Trophoblast cell (in vitro differentiated cells and primary cell): ENCODE results near the gene B3GNT5.

Experiments used
- DNase-seq, 2 donors: peaks; one replicate each; pipeline ENCODE4 v3.0.0-alpha.2; 2016
- H2AFZ ChIP-seq: 2 replicates; pipeline ENCODE4 v1.6.1; 2013; ENCODE audit warnings: low read length, moderate library complexity, mild to moderate bottlenecking; ENCODE audit not compliant: insufficient read depth, poor library complexity
- H2AK5ac ChIP-seq: 2 replicates; pipeline ENCODE4 v1.6.1; 2013; ENCODE audit warnings: mild to moderate bottlenecking, low read length
- H2BK120ac ChIP-seq: 2 replicates; pipeline ENCODE4 v1.6.1; 2013; ENCODE audit warnings: low read length, mild to moderate bottlenecking, moderate library complexity; ENCODE audit not compliant: insufficient read depth, poor library complexity
- H2BK12ac ChIP-seq: 2 replicates; pipeline ENCODE4 v1.6.1; 2013; ENCODE audit warnings: mild to moderate bottlenecking, low read length, moderate library complexity
- H2BK5ac ChIP-seq: 2 replicates; pipeline ENCODE4 v1.6.1; 2013; ENCODE audit warnings: low read length, low read depth, moderate library complexity, mild to moderate bottlenecking; ENCODE audit not compliant: poor library complexity
- H3K14ac ChIP-seq: 2 replicates; pipeline ENCODE4 v1.6.1; 2013; ENCODE audit warnings: mild to moderate bottlenecking, low read length
- H3K18ac ChIP-seq: 2 replicates; pipeline ENCODE4 v1.6.1; 2013; ENCODE audit warnings: mild to moderate bottlenecking, low read length
- H3K23ac ChIP-seq: 2 replicates; pipeline ENCODE4 v1.6.1; 2013; ENCODE audit warnings: low read length
- H3K27ac ChIP-seq: 2 replicates; pipeline ENCODE4 v1.5.1; 2013; ENCODE audit warnings: low read depth, mild to moderate bottlenecking, inconsistent platforms, low read length, moderate library complexity
- H3K27me3 ChIP-seq: 2 replicates; pipeline ENCODE4 v1.6.1; 2013; ENCODE audit warnings: inconsistent platforms, mild to moderate bottlenecking, low read length, moderate library complexity; ENCODE audit not compliant: insufficient read depth
- H3K36me3 ChIP-seq, 2 experiments: 1 replicate in 1 of 2; 2 replicates in 1 of 2; pipeline ENCODE4 v1.6.1; 2013; ENCODE audit warnings: low read length in 2 of 2, mild to moderate bottlenecking in 2 of 2, moderate library complexity in 1 of 2; ENCODE audit not compliant: insufficient read depth in 2 of 2, control insufficient read depth in 1 of 2
- H3K4ac ChIP-seq: 2 replicates; pipeline ENCODE4 v1.6.1; 2013; ENCODE audit warnings: low read depth, mild to moderate bottlenecking, low read length, moderate library complexity
- H3K4me1 ChIP-seq, 2 experiments: 1 replicate in 1 of 2; 2 replicates in 1 of 2; pipeline ENCODE4 v1.6.1; 2013; ENCODE audit warnings: low read length in 2 of 2, mild to moderate bottlenecking in 2 of 2, moderate library complexity in 1 of 2; ENCODE audit not compliant: insufficient read depth in 2 of 2, control insufficient read depth in 1 of 2
- H3K4me2 ChIP-seq: 2 replicates; pipeline ENCODE4 v1.6.1; 2013; ENCODE audit warnings: inconsistent platforms, mild to moderate bottlenecking, low read length, moderate library complexity
- H3K4me3 ChIP-seq: 2 replicates; pipeline ENCODE4 v1.5.1; 2013; ENCODE audit warnings: mild to moderate bottlenecking, low read depth, low read length, inconsistent platforms
- H3K79me1 ChIP-seq: one replicate; pipeline ENCODE4 v1.6.1; 2013; ENCODE audit warnings: low read length
- H3K79me2 ChIP-seq: 2 replicates; pipeline ENCODE4 v1.6.1; 2013; ENCODE audit warnings: low read length, mild to moderate bottlenecking; ENCODE audit not compliant: control insufficient read depth, insufficient read depth, poor library complexity
- H3K9ac ChIP-seq: 2 replicates; pipeline ENCODE4 v1.6.1; 2013; ENCODE audit warnings: mild to moderate bottlenecking, low read length
- H3K9me3 ChIP-seq: 2 replicates; pipeline ENCODE4 v1.6.1; 2013; ENCODE audit warnings: low read depth, mild to moderate bottlenecking, control low read depth, inconsistent platforms, low read length; ENCODE audit not compliant: insufficient read depth
- H4K12ac ChIP-seq: 2 replicates; pipeline ENCODE4 v1.6.1; 2013; ENCODE audit warnings: low read depth, mild to moderate bottlenecking, low read length, moderate library complexity
- H4K8ac ChIP-seq: 2 replicates; pipeline ENCODE4 v1.6.1; 2013; ENCODE audit warnings: low read depth, mild to moderate bottlenecking, low read length, moderate library complexity
- H4K91ac ChIP-seq: one replicate; pipeline ENCODE4 v1.6.1; 2013; ENCODE audit warnings: low read depth, mild to moderate bottlenecking, low read length, moderate library complexity
- WGBS: extraction: QIAGEN DNeasy Blood & Tissue Kit; methylation state at CpG from one replicate; pipeline ENCODE4 v1.1.7; 2013; ENCODE audit warnings: missing lambda C conversion rate; ENCODE audit not compliant: insufficient read length, insufficient coverage; ENCODE audit errors: extremely low coverage; 5-methylcytosine and 5-hydroxymethylcytosine counted together

B3GNT5 gene

DNA sequence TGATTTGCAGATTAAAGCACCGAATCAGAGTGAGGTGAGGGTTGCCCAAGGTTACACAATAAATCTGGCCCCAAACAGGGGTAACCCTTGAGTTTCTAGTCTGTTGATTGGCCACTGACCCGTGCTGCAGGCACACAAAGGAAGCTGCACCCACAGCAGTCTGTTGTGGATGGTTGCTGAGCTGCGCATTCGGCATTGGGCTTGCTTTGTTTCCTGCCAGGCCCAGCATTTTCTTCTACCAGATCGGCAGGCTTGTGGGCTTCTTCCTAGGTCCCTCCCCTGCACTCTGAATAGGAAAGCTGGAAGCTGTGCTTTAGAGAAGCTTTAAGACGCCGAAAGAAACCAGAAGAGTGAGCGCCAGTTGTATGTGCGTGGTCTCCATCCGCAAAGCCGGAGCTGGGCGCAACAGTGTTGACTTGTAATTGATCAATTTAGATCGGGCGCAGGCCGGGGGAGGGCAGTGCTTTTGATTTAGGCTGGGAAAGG lies 12.1 kb downstream of the B3GNT5 start:
- Histone ChIP-seq H3K4me2 (no peak overlapping the region), H3K23ac (no peak overlapping the region), H3K4me1 (peaks cover 11 to 24% of the 10 kb centered on the region in 2 experiments), H2AFZ (no peak overlapping the region), H3K27ac (no peak overlapping the region), H3K9ac (no peak overlapping the region), H4K12ac (no peak overlapping the region), H4K91ac (no peak overlapping the region), H4K8ac (peak overlapping the region; percentile 46), H3K4ac (no peak overlapping the region), H2BK120ac (no peak overlapping the region), H3K79me2 (no peaks in the 10 kb centered on the region), H2BK5ac (no peak overlapping the region), H3K27me3 (no peaks in the 10 kb centered on the region), H3K9me3 (no peaks in the 10 kb centered on the region), H3K18ac (no peak overlapping the region), H2AK5ac (no peak overlapping the region), H3K79me1 (peaks cover 2% of the 10 kb centered on the region), H3K36me3 (peaks cover 2 to 3% of the 10 kb centered on the region in 2 experiments), H2BK12ac (no peak overlapping the region), H3K4me3 (no peak overlapping the region), H3K14ac (no peak overlapping the region)
- no CpG with 5 or more reads among the region's 15 CpGs for WGBS
- no peak for DNase-seq

DNA sequence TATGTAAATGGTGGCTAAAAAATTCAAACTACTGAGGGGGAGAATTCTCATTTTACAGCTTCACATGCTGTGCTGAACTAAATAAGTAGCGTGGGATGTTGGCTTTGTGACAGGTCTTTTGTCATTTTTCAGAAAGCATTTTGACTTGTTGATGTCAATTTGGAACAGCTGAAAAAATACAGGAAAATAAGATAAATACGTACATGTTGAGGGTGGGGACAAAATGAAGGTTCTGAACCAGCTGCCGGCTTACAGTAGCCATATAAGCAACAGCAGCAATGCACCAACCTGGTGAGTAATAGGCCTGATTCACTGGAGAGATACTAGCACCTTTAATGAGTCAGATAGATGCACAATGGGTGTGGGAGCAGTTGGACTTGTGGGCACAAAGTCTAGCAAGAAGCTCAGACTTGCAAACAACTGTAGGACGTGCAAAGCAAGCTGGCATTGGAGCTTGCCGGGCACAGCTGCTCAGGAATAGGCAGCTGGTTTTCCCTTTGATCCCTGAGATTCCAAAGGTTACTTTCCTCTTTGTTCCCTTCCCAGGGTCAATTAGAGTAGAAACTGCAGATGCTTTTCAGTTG lies 12.9 kb downstream of the B3GNT5 start:
- Histone ChIP-seq H3K14ac (no peak overlapping the region), H3K79me1 (peaks cover 2% of the 10 kb centered on the region), H4K8ac (no peak overlapping the region), H4K12ac (no peak overlapping the region), H3K4me1 (peaks cover 11 to 24% of the 10 kb centered on the region in 2 experiments), H3K36me3 (peaks cover 2 to 6% of the 10 kb centered on the region in 2 experiments), H3K23ac (no peak overlapping the region), H3K4me3 (no peak overlapping the region), H3K27ac (no peak overlapping the region), H4K91ac (no peak overlapping the region), H3K18ac (no peak overlapping the region), H3K9ac (no peak overlapping the region), H2BK5ac (no peak overlapping the region), H3K4me2 (no peak overlapping the region), H2AFZ (no peak overlapping the region), H3K4ac (no peak overlapping the region), H3K79me2 (no peaks in the 10 kb centered on the region), H3K9me3 (no peaks in the 10 kb centered on the region), H3K27me3 (no peaks in the 10 kb centered on the region), H2BK12ac (no peak overlapping the region), H2AK5ac (no peak overlapping the region), H2BK120ac (no peak overlapping the region)
- WGBS, result no CpG with 5 or more reads among the region's 5 CpGs
- peak; percentile 65 to 73 for DNase-seq

DNA sequence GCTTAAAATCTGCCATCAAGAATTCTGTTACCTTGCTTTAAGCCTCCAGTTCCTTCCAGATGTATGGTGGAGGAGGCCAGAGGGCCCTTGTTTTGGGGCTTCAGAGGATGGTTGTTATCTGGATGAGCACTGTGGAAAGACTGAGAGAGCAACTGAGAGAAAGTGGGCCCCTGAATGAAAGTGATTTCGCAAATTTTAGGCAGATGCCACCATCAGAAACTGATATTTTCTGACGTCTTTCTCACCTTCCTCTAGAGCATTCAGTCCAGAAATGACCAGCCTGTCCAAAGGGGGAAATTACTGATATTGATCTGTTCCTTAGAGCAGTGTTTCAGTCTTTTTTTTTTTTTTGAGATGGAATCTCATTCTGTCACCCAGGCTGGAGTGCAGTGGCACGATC lies 13.4 kb downstream of the B3GNT5 start:
- Histone ChIP-seq H3K79me1 (peaks cover 2% of the 10 kb centered on the region), H3K9me3 (no peaks in the 10 kb centered on the region), H2AFZ (no peak overlapping the region), H3K27ac (no peak overlapping the region), H3K4me2 (no peak overlapping the region), H3K14ac (no peak overlapping the region), H3K79me2 (no peaks in the 10 kb centered on the region), H3K4me1 (peaks cover 11 to 24% of the 10 kb centered on the region in 2 experiments), H3K9ac (no peak overlapping the region), H3K36me3 (peaks cover 2 to 6% of the 10 kb centered on the region in 2 experiments), H3K4ac (no peak overlapping the region), H2BK5ac (no peak overlapping the region), H4K12ac (no peak overlapping the region), H2BK12ac (no peak overlapping the region), H3K4me3 (no peak overlapping the region), H4K91ac (no peak overlapping the region), H2AK5ac (no peak overlapping the region), H4K8ac (no peak overlapping the region), H2BK120ac (no peak overlapping the region), H3K23ac (no peak overlapping the region), H3K18ac (no peak overlapping the region), H3K27me3 (no peaks in the 10 kb centered on the region)
- WGBS, result no CpG with 5 or more reads among the region's 3 CpGs
- no peak for DNase-seq

DNA sequence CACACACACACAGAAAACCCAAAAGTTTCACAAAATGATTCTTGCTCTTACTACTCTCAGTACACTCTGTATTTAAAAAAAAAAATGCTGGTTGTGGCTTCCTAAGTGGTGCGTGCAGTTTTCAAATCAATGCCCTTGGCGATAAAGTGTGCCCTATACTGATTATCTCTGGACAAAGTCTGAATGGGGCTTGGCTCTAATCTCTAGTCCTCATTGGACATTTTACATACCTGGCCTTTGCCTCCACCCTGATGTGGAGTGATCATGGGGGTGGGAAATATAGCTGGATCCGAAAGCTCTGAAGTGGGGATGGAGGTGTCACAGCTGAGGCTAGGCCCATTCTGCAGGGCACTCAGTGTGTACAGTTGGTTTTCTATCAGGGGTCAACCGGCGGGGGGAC lies 14.1 kb downstream of the B3GNT5 start:
- no CpG with 5 or more reads among the region's 5 CpGs for WGBS
- H4K91ac ChIP-seq, result no peak overlapping the region
- no peaks in the 10 kb centered on the region for H3K79me2 ChIP-seq
- H3K79me1 ChIP-seq, result peaks cover 2% of the 10 kb centered on the region
- H2BK12ac ChIP-seq, result no peak overlapping the region
- no peak overlapping the region for H3K23ac ChIP-seq
- no peak overlapping the region for H3K4me2 ChIP-seq
- no peak overlapping the region for H4K8ac ChIP-seq
- H3K4ac ChIP-seq, result no peak overlapping the region
- H3K4me3 ChIP-seq, result no peak overlapping the region
- no peaks in the 10 kb centered on the region for H3K9me3 ChIP-seq
- no peak overlapping the region for H4K12ac ChIP-seq
- no peak overlapping the region for H3K9ac ChIP-seq
- peaks cover 2 to 6% of the 10 kb centered on the region in 2 experiments for H3K36me3 ChIP-seq
- no peaks in the 10 kb centered on the region for H3K27me3 ChIP-seq
- no peak overlapping the region for H2BK120ac ChIP-seq
- H3K14ac ChIP-seq, result no peak overlapping the region
- no peak overlapping the region for H3K18ac ChIP-seq
- no peak for DNase-seq
- H2AK5ac ChIP-seq, result no peak overlapping the region
- no peak overlapping the region for H3K27ac ChIP-seq
- no peak overlapping the region for H2BK5ac ChIP-seq
- peaks cover 11 to 24% of the 10 kb centered on the region in 2 experiments for H3K4me1 ChIP-seq
- H2AFZ ChIP-seq, result no peak overlapping the region
